Central memory CD8-positive, alpha-beta T cell (primary cell): ENCODE data around the gene PLXNA4.

Experiments used
- ATAC-seq: fragments of 150-1000 bp; cut with Tn5 transposase; replicated peaks from 2 replicates; pipeline ENCODE4 v1.10.0; 2022; ENCODE audit warnings: mild to moderate bottlenecking, moderate FRiP score, moderate number of reproducible peaks; ENCODE audit not compliant: poor library complexity, severe bottlenecking; ENCODE audit errors: extremely low read depth
- DNase-seq, 2 donors: peaks; one replicate each; pipeline ENCODE4 v3.0.0; 2021; ENCODE audit warnings: low spot score in 2 of 2
- H3K27ac Mint-ChIP-seq: one replicate; pipeline ENCODE4 v1.8.0; 2022; ENCODE audit warnings: low read depth, mild to moderate bottlenecking, moderate library complexity, mixed read lengths
- H3K27me3 Mint-ChIP-seq: one replicate; pipeline ENCODE4 v1.8.0; 2022; ENCODE audit warnings: mixed read lengths
- H3K36me3 Mint-ChIP-seq: one replicate; pipeline ENCODE4 v1.8.0; 2022; ENCODE audit warnings: mild to moderate bottlenecking, moderate library complexity, mixed read lengths; ENCODE audit not compliant: insufficient read depth
- H3K4me1 Mint-ChIP-seq: one replicate; pipeline ENCODE4 v1.8.0; 2022; ENCODE audit warnings: mixed read lengths
- H3K4me3 Mint-ChIP-seq: one replicate; pipeline ENCODE4 v1.8.0; 2022; ENCODE audit warnings: mild to moderate bottlenecking, moderate library complexity, mixed read lengths
- H3K9me3 Mint-ChIP-seq: one replicate; pipeline ENCODE4 v1.8.0; 2022; ENCODE audit warnings: mixed read lengths

PLXNA4 gene

GRCh38 chr7:132462478-132462877 lies 113.8 kb downstream of the PLXNA4 start:
- peaks cover 15% of the 10 kb centered on the region for H3K27me3 Mint-ChIP-seq
- H3K4me3 Mint-ChIP-seq: no peak overlapping the region
- no peaks in the 10 kb centered on the region for H3K9me3 Mint-ChIP-seq
- no peak for ATAC-seq
- peaks cover 22% of the 10 kb centered on the region for H3K4me1 Mint-ChIP-seq
- H3K27ac Mint-ChIP-seq: no peak overlapping the region
- H3K36me3 Mint-ChIP-seq: peaks cover 2% of the 10 kb centered on the region
- no peak for DNase-seq

DNA sequence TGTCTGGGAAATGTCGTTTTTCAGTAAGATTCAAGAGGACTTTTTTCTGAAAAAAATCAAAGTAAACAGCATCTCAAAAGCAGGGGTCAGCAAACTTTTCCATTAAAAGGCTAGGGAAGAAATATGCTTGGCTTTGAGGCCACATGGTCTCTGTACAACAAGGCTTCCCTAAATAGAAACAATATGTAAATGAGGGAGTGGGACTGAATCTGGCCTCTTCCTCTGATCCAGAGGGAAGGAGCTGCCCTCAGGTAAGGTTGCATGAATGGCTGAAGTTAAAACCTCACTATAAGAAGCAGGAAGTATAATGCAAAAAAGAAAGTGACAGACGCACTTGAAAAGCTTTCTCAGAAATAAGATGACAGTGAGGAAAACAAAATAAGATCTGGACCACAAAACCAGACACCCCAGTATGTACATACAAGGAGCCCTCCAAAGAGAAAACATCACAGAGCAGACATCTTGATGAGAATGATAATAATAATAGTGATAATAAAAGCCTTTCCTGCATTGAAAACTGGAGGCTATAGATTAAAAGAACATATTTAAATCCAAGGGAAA lies 115.2 kb downstream of the PLXNA4 start:
- H3K27ac Mint-ChIP-seq: peak overlapping the region; percentile 88
- peaks cover 32% of the 10 kb centered on the region for H3K4me1 Mint-ChIP-seq
- no peaks in the 10 kb centered on the region for H3K9me3 Mint-ChIP-seq
- peaks cover 2% of the 10 kb centered on the region for H3K36me3 Mint-ChIP-seq
- H3K27me3 Mint-ChIP-seq: peaks cover 1% of the 10 kb centered on the region
- ATAC-seq (peak; percentile 86), DNase-seq (no peak)
- peak overlapping the region; percentile 48 for H3K4me3 Mint-ChIP-seq

DNA sequence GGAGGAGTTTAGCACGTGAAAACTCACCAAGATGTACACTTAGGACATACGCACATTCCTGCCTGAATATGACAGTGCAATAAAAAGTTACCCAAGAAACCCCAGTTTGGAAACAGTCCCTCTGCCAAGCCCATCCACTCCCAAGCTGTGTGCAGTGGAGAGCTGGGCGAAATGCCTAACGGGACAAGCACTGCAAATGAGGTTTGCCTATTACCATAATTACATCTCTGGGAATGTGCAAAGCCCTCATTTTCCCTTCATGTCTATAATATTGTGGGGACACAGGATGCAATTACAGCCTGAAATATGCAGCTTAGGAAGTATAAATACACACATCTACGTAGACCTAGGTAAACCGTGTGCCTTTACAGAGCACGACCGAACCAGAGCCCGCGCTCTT lies 117.5 kb downstream of the PLXNA4 start:
- no peaks in the 10 kb centered on the region for H3K27me3 Mint-ChIP-seq
- peaks cover 53% of the 10 kb centered on the region for H3K4me1 Mint-ChIP-seq
- DNase-seq (no peak), ATAC-seq (no peak)
- no peaks in the 10 kb centered on the region for H3K9me3 Mint-ChIP-seq
- H3K36me3 Mint-ChIP-seq: peaks cover 2% of the 10 kb centered on the region
- H3K4me3 Mint-ChIP-seq: no peak overlapping the region
- no peak overlapping the region for H3K27ac Mint-ChIP-seq

GRCh38 chr7:132457658-132458057 lies 118.6 kb downstream of the PLXNA4 start:
- DNase-seq: no peak
- ATAC-seq: no peak
- Mint-ChIP-seq H3K27me3 (no peaks in the 10 kb centered on the region), H3K9me3 (no peaks in the 10 kb centered on the region), H3K4me1 (peaks cover 64% of the 10 kb centered on the region), H3K36me3 (peaks cover 3% of the 10 kb centered on the region), H3K4me3 (no peak overlapping the region), H3K27ac (no peak overlapping the region)

DNA sequence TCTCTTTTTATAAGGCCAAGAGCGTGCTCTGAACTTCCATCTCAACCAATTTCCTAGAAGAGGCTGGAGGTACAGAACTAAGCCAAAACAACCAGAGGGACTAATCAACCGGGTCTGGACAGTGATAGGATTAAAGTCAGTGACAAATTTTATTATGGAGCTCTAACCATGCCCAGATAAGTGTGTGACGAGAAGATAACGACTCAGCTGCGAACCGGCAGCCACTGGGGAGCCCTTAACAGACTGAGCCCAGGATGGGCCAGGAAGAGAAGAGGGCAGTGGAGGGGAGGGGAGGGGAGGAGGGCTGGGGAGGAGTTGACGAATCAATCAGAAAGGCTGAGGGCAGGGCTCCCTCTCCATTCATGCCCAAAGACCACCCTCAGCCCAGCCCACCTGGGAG lies 119.9 kb downstream of the PLXNA4 start:
- Mint-ChIP-seq H3K9me3 (no peaks in the 10 kb centered on the region), H3K4me1 (peaks cover 67% of the 10 kb centered on the region), H3K4me3 (no peak overlapping the region), H3K36me3 (peaks cover 3% of the 10 kb centered on the region), H3K27me3 (no peaks in the 10 kb centered on the region), H3K27ac (no peak overlapping the region)
- DNase-seq (no peak), ATAC-seq (no peak)

DNA sequence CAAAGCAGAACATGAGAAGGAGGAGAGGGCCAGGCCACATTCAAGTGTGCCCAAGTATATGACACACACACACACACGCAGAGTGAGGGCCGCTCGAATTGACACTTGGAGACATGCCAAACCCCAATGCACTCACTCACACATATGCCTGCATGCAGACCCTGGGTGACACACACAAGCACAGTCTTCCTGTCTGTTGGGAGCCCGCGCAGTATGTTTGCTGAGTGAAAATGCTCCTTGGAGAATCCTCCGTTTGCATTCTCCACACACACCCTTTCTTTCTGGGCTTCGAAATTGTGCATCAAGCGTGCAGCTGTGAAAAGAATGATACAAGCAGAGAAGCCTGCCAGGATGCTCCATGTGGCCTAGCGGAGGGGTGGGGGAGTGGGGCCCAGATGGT lies 120.9 kb downstream of the PLXNA4 start:
- H3K9me3 Mint-ChIP-seq: no peaks in the 10 kb centered on the region
- H3K36me3 Mint-ChIP-seq: peaks cover 6% of the 10 kb centered on the region
- ATAC-seq (peak; percentile 56), DNase-seq (peak in 1 of 2 donors; percentile 36)
- H3K27ac Mint-ChIP-seq: no peak overlapping the region
- H3K4me3 Mint-ChIP-seq: peak overlapping the region; percentile 35
- H3K27me3 Mint-ChIP-seq: no peaks in the 10 kb centered on the region
- peaks cover 67% of the 10 kb centered on the region for H3K4me1 Mint-ChIP-seq

DNA sequence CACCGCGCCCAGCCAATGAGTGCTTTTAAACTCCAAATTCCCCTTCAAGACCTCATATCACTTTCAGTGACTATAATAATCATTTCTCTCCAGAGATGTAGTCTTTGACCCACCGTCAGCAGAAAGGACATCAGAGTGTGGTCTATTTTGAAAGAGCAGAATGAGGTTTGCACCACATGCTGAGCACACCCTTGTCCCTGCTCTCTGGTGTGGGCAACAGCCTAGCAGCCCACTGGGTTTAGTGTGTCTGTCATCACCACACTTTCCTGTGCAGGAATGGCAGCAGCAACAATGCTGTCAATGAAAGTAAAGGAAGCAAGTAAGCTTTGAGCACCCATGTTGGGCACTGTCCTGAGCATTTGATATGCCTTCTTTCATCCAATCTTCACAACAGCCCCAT lies 122.4 kb downstream of the PLXNA4 start:
- no peak for ATAC-seq
- Mint-ChIP-seq H3K27me3 (no peaks in the 10 kb centered on the region), H3K4me1 (peaks cover 74% of the 10 kb centered on the region), H3K27ac (no peak overlapping the region), H3K4me3 (peak overlapping the region; percentile 35), H3K9me3 (no peaks in the 10 kb centered on the region), H3K36me3 (peaks cover 6% of the 10 kb centered on the region)
- DNase-seq: no peak

DNA sequence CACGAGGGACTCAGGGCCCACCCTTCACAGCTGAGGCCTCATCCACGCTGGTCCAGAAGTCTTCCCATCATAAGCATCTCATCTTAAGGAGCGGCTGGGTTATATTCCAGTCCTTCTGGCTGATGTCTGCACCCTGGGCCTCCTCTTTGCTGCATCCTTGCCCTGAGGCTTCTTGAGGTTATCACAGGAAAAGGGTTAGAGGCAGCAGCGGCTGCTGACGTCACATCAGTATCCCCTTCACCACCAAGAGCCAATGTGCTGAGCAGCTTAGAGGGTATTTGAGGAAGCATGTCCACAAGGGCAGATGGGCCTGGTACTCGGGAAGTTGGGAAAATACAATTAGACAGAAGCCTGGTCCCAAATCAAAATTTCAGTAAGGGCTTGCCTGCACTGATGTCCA lies 125.1 kb downstream of the PLXNA4 start:
- H3K4me3 Mint-ChIP-seq: peak overlapping the region; percentile 54
- peak; percentile 90 for ATAC-seq
- peaks cover 4% of the 10 kb centered on the region for H3K36me3 Mint-ChIP-seq
- peak; percentile 36 to 66 for DNase-seq
- peak overlapping the region; percentile 72 for H3K27ac Mint-ChIP-seq
- H3K9me3 Mint-ChIP-seq: no peaks in the 10 kb centered on the region
- no peaks in the 10 kb centered on the region for H3K27me3 Mint-ChIP-seq
- H3K4me1 Mint-ChIP-seq: peaks cover 80% of the 10 kb centered on the region

- Mint-ChIP-seq H3K27me3 (no peaks in the 10 kb centered on the region), H3K4me1 (peaks cover 80% of the 10 kb centered on the region), H3K9me3 (no peaks in the 10 kb centered on the region), H3K4me3 (peak overlapping the region; percentile 54), H3K36me3 (peaks cover 4% of the 10 kb centered on the region), H3K27ac (peak overlapping the region; percentile 72)
- DNase-seq (no peak), ATAC-seq (peak; percentile 10)
Measured at GRCh38 chr7:132450696-132451095, 125.6 kb downstream of the PLXNA4 start.

DNA sequence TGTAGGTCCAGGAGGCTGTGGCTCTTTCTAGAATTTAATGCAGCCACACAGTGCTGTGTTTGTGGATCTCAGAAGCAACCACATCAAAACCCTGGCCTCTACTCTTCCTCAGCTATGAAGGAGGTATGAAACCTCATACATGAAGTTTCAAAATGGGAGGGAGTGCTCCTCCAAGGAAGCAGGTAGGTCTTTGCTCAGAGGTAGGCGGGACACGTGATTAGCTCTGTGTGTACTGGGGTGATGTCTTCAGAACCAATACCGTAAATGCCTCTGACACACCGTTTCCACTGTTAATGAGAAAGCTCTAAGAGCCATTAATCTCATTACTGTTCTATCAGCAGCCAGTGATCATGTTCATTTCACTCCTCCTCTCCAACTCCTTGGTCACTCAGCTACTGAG lies 126.1 kb downstream of the PLXNA4 start:
- no peak for DNase-seq
- no peaks in the 10 kb centered on the region for H3K27me3 Mint-ChIP-seq
- H3K27ac Mint-ChIP-seq: peak overlapping the region; percentile 17
- H3K4me3 Mint-ChIP-seq: peak overlapping the region; percentile 54
- H3K36me3 Mint-ChIP-seq: peaks cover 4% of the 10 kb centered on the region
- ATAC-seq: peak; percentile 13
- H3K9me3 Mint-ChIP-seq: no peaks in the 10 kb centered on the region
- H3K4me1 Mint-ChIP-seq: peaks cover 77% of the 10 kb centered on the region

DNA sequence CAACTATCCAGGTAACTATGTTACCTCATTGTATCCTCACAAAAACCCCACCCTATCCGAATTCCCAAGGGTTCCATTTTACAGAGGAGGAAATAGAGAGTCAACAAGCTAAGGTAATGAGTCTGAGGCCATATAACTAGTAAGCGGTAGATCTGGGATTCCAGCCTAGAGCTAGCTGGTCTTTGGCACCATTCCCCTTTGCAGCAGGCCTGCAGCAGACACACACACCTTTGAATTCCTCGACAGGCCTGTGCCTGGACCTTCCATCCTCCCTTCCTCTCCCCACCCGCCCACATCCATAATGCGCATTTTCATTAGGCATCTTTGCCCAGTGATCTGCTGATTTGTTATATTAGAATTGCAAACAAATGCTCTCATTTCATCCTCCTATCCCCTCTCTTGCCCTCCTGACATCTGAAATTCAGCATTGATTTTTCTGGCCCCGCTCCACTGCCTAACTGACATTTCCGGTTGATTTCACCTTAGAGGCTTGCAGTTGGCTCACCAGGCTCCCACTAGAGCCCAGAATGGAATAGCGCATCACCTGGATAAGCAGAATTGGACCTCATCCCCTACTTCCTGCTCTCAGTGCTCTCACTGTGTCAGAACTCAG lies 129.5 kb downstream of the PLXNA4 start:
- no peak for DNase-seq

DNA sequence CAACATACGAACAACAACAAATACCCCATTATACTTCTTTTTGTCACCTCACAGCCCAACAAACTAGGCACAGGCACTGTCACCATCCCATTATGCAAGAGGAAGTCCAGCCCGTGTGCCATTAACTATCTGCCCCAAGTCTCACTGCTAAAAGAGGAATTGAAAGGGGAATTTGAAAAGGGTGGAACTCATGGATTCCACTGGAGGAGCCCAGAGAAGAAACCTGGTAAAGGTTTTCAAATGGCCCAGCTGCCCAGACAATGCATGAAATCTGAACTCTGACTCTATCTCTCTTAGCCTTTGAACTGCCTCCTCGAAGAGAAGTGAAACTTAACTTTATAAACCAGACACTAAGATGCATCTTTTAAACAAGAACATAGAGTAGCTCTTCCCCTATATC lies 130.0 kb downstream of the PLXNA4 start:
- DNase-seq (no peak), ATAC-seq (no peak)
- Mint-ChIP-seq H3K4me3 (no peak overlapping the region), H3K9me3 (no peaks in the 10 kb centered on the region), H3K36me3 (peaks cover 3% of the 10 kb centered on the region), H3K27ac (no peak overlapping the region), H3K4me1 (peaks cover 56% of the 10 kb centered on the region), H3K27me3 (no peaks in the 10 kb centered on the region)

More for the DNA sequence above, 129.5 kb downstream of the PLXNA4 start:
- Mint-ChIP-seq H3K36me3 (peaks cover 3% of the 10 kb centered on the region), H3K4me3 (no peak overlapping the region), H3K27me3 (no peaks in the 10 kb centered on the region), H3K9me3 (no peaks in the 10 kb centered on the region), H3K27ac (no peak overlapping the region), H3K4me1 (peaks cover 60% of the 10 kb centered on the region)
- no peak for ATAC-seq

- Mint-ChIP-seq H3K27ac (no peak overlapping the region), H3K9me3 (no peaks in the 10 kb centered on the region), H3K4me1 (peaks cover 40% of the 10 kb centered on the region), H3K27me3 (no peaks in the 10 kb centered on the region), H3K4me3 (no peak overlapping the region), H3K36me3 (no peaks in the 10 kb centered on the region)
- no peak for ATAC-seq
- DNase-seq: no peak
Measured at GRCh38 chr7:132443761-132444520, 132.3 kb downstream of the PLXNA4 start.
